ENCODE results near the gene TRAPPC3. TPM values are rescaled to one million over a fixed set of nuclear protein-coding genes. Genes with fewer than 3 reads are reported as not detected.

Gene TRAPPC3
- total and polyA plus RNA-seq, 10 donors: 42.9 to 98.1 (median 58.3) TPM

GRCh38 chr1:36126005-36126716, 23.1 kb downstream of the TRAPPC3 start:
- DNase-seq: no peak
- peaks cover 0 to 35% (median 10%) of the 10 kb centered on the region in 7 donors for H3K27me3 ChIP-seq (replicated peaks in 1 of 7)
- peak overlapping the region in 1 of 8 donors; percentile 67 for H3K4me3 ChIP-seq
- peaks cover 7 to 50% (median 20%) of the 10 kb centered on the region in 6 donors for H3K4me1 ChIP-seq
- intact Hi-C loops (cut with DNase I; ENCODE audit: low total_unique reads): no loop called here
- WGBS, 5 donors: 80 to 90% (median 84%) methylated on average over 21 of the region's 21 CpGs
- TF ChIP-seq POLR2A (IDR thresholded peaks at IDR 0.05) (no peak), POLR2AphosphoS5 (IDR thresholded peaks at IDR 0.05) (no peak), CTCF (IDR thresholded peaks at IDR 0.05 in 8 of 11, conservative IDR thresholded peaks at IDR 0.05 in 3 of 11) (no peak)
- no peaks in the 10 kb centered on the region for H3K9me3 ChIP-seq
- peak overlapping the region in 3 of 8 donors; percentile 22 to 70 (median 44) for H3K27ac ChIP-seq
- H3K36me3 ChIP-seq: no peaks in the 10 kb centered on the region

- intact Hi-C loops (cut with DNase I; ENCODE audit: low total_unique reads): no loop called here
- DNase-seq: no peak
- 12 to 61% (median 17%) methylated on average over 12 to 77 of the region's 77 CpGs for WGBS, 5 donors
- no peaks in the 10 kb centered on the region for H3K9me3 ChIP-seq
- H3K36me3 ChIP-seq: no peaks in the 10 kb centered on the region
- H3K27ac ChIP-seq: peak within 1 kb of the TSS in 5 of 8 donors; percentile 22 to 74 (median 48)
- H3K27me3 ChIP-seq (replicated peaks in 1 of 7): peaks cover 0 to 35% (median 10%) of the 10 kb centered on the region in 7 donors
- peaks cover 7 to 57% (median 21%) of the 10 kb centered on the region in 6 donors for H3K4me1 ChIP-seq
- TF ChIP-seq CTCF (IDR thresholded peaks at IDR 0.05 in 8 of 11, conservative IDR thresholded peaks at IDR 0.05 in 3 of 11) (no peak), POLR2AphosphoS5 (IDR thresholded peaks at IDR 0.05) (peak in 1 of 3 donors; percentile 18), POLR2A (IDR thresholded peaks at IDR 0.05) (no peak)
- peak within 1 kb of the TSS in 7 of 8 donors; percentile 12 to 67 (median 37) for H3K4me3 ChIP-seq
These were observed 23.9 kb downstream of the TRAPPC3 start, which contains the start of gene COL8A2 for GRCh38 chr1:36125129-36125991. COL8A2 (minus strand) TSS chr1:36125222; CDS start chr1:36100242, 24,980 bp downstream.

- no peaks in the 10 kb centered on the region for H3K36me3 ChIP-seq
- H3K27me3 ChIP-seq (replicated peaks in 1 of 7): peaks cover 0 to 35% (median 10%) of the 10 kb centered on the region in 7 donors
- intact Hi-C loops (cut with DNase I; ENCODE audit: low total_unique reads): no loop called here
- peak overlapping the region in 4 of 8 donors; percentile 37 to 67 (median 40) for H3K4me3 ChIP-seq
- peaks cover 7 to 65% (median 27%) of the 10 kb centered on the region in 6 donors for H3K4me1 ChIP-seq
- H3K27ac ChIP-seq: peak overlapping the region in 3 of 8 donors; percentile 18 to 74 (median 70)
- DNase-seq: no peak
- TF ChIP-seq POLR2AphosphoS5 (IDR thresholded peaks at IDR 0.05) (no peak), CTCF (IDR thresholded peaks at IDR 0.05 in 8 of 11, conservative IDR thresholded peaks at IDR 0.05 in 3 of 11) (no peak), POLR2A (IDR thresholded peaks at IDR 0.05) (no peak)
- 24 to 50% (median 29%) methylated on average over 22 to 42 of the region's 42 CpGs for WGBS, 5 donors
- no peaks in the 10 kb centered on the region for H3K9me3 ChIP-seq
These were observed 24.7 kb downstream of the TRAPPC3 start for GRCh38 chr1:36124404-36125128.
